Naive thymus-derived CD4-positive, alpha-beta T cell (primary cell): ENCODE results near the gene VAV3. TPM values are rescaled to one million over a fixed set of nuclear protein-coding genes. Genes with fewer than 3 reads are reported as not detected.

ENCODE experiments used
- ATAC-seq: fragments of 150-1000 bp; cut with Tn5 transposase; 2 replicates; pipeline ENCODE4 v1.10.0; 2021; ENCODE audit warnings: mild to moderate bottlenecking, moderate library complexity
- CTCF ChIA-PET: fragments of 350-600 bp; sonication (Branson Sonifier 250); formaldehyde crosslinking; loops from one replicate; lab custom pipeline; 2021; ENCODE audit warnings: antibody characterized with exemption; lab: Charles Lee
- POLR2A ChIA-PET: fragments of 350-600 bp; sonication (Branson Sonifier 250); formaldehyde crosslinking; loops from one replicate; lab custom pipeline; 2021; ENCODE audit warnings: antibody characterized with exemption, inconsistent platforms; lab: Charles Lee
- DNase-seq, 9 donors: peaks; one replicate each; pipeline versions ENCODE4 v3.0.0 to v3.0.0-alpha.2; 2020 to 2022; ENCODE audit warnings: mixed read lengths in 1 of 9
- H3K27ac ChIP-seq: one replicate; pipeline ENCODE4 v1.7.0; 2013; ENCODE audit warnings: mild to moderate bottlenecking, low read depth, low read length, moderate library complexity
- H3K27me3 ChIP-seq, 2 donors: one replicate each; pipeline ENCODE4 v1.7.0; 2013; ENCODE audit warnings: low read length in 2 of 2, mild to moderate bottlenecking in 2 of 2, moderate library complexity in 2 of 2; ENCODE audit not compliant: control insufficient read depth in 2 of 2, insufficient read depth in 2 of 2
- H3K36me3 ChIP-seq, 3 experiments: 1 replicate in 2 of 3; 2 replicates in 1 of 3; pipeline ENCODE4 v1.7.0; 2013; ENCODE audit warnings: low read length in 3 of 3, mild to moderate bottlenecking in 3 of 3, moderate library complexity in 1 of 3; ENCODE audit not compliant: insufficient read depth in 3 of 3, control insufficient read depth in 2 of 3
- H3K4me1 ChIP-seq, 2 donors: one replicate each; pipeline ENCODE4 v1.7.0; 2013; ENCODE audit warnings: low read length in 2 of 2, mild to moderate bottlenecking in 2 of 2, moderate library complexity in 1 of 2; ENCODE audit not compliant: control insufficient read depth in 2 of 2, insufficient read depth in 2 of 2
- H3K4me3 ChIP-seq: 2 replicates; pipeline ENCODE4 v1.7.0; 2013; ENCODE audit warnings: mild to moderate bottlenecking, low read length
- H3K9me3 ChIP-seq, 3 experiments: 1 replicate in 2 of 3; 2 replicates in 1 of 3; pipeline ENCODE4 v1.7.0; 2013; ENCODE audit warnings: low read length in 3 of 3; ENCODE audit not compliant: control insufficient read depth in 2 of 3
- H3K27ac Mint-ChIP-seq, 9 donors: one replicate each; pipeline ENCODE4 v1.8.0; 2020 to 2022; ENCODE audit warnings: mixed read lengths in 9 of 9, mild to moderate bottlenecking in 8 of 9, moderate library complexity in 5 of 9, inconsistent platforms in 2 of 9
- H3K27me3 Mint-ChIP-seq, 5 donors: one replicate each; pipeline ENCODE4 v1.8.0; 2021 to 2022; ENCODE audit warnings: mixed read lengths in 5 of 5, mild to moderate bottlenecking in 1 of 5
- H3K36me3 Mint-ChIP-seq, 5 donors: one replicate each; pipeline ENCODE4 v1.8.0; 2020 to 2022; ENCODE audit warnings: mixed read lengths in 5 of 5, mild to moderate bottlenecking in 3 of 5, inconsistent platforms in 1 of 5
- H3K4me1 Mint-ChIP-seq, 7 donors: one replicate each; pipeline ENCODE4 v1.8.0; 2020 to 2022; ENCODE audit warnings: mixed read lengths in 7 of 7, mild to moderate bottlenecking in 3 of 7, inconsistent platforms in 1 of 7
- H3K4me3 Mint-ChIP-seq, 10 donors: one replicate each; pipeline ENCODE4 v1.8.0; 2020 to 2022; ENCODE audit warnings: mild to moderate bottlenecking in 10 of 10, mixed read lengths in 10 of 10, moderate library complexity in 6 of 10, inconsistent platforms in 2 of 10
- H3K9me3 Mint-ChIP-seq, 11 donors: one replicate each; pipeline ENCODE4 v1.8.0; 2020 to 2022; ENCODE audit warnings: mixed read lengths in 11 of 11, mild to moderate bottlenecking in 4 of 11, inconsistent platforms in 1 of 11, moderate library complexity in 1 of 11
- intact Hi-C, 2 donors: fragments of 100-400 bp; cut with micrococcal nuclease; formaldehyde crosslinking; loops; one replicate each; pipeline ENCODE4 v1.15.1; 2023
- polyA plus RNA-seq, 2 donors: library from polyadenylated mRNA; unstranded; fragments of 300-500 nt; fragmentation: Illumina TruSeq; gene quantifications; one replicate each; pipeline ENCODE4 v1.2.3, GENCODE V29; 2021
- total RNA-seq, 6 experiments: library from RNA in 5 of 6; stranded (reverse) in 5 of 6; gene quantifications; 1 replicate in 5 of 6; 2 replicates in 1 of 6; pipeline ENCODE4 v1.2.3 and lab custom pipeline; 2021 to 2026

The VAV3 gene
- total and polyA plus RNA-seq, 7 experiments from 2014 or later, result 1.3 to 23.2 (median 2.7) TPM

DNA sequence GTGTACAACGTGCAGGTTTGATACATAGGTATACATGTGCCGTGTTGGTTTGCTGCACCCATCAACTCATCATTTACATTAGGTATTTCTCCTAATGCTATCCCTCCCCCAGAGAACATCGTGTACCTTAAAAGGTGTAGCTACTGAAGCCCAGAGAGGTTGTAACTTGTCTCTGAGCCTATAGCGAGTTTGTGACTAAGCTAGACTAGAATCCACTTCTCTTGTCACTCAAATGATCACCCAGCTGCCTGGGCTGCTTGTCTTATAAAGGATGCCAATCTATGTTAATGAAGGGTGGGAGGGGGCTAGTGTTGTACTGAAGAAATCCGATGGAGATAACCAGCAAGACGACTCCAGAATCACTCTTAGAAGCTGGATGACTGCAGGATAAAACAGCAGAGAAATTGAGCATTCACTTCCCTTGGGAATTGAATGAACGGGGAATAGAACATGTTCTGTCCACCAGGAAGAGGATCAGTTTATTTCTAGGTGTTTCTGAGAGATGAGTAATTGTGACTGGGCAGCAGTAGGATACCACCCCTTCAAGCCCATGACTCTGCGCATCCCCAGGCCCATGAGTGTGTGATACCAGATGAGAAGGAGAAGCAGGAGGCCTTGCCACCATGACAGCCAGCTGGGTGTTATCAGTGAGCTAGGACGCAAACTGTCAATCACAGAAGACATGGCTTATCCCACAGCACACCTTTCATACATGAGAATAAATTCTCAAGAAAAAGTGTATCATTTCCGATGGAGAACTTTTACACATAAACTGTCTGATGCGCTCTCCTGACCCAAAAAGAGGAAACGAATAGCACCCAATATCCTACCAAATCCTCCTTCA, 433.7 kb downstream of the VAV3 start:
- ATAC-seq (no peak), DNase-seq (no peak)
- no peak overlapping the region for H3K4me3 ChIP-seq
- no peak overlapping the region for H3K27ac ChIP-seq
- H3K9me3 ChIP-seq, result no peaks in the 10 kb centered on the region
- H3K4me1 ChIP-seq, result no peaks in the 10 kb centered on the region
- no peaks in the 10 kb centered on the region for H3K27me3 ChIP-seq
- Mint-ChIP-seq H3K4me1 (no peaks in the 10 kb centered on the region), H3K36me3 (no peaks in the 10 kb centered on the region), H3K27me3 (peaks cover 15 to 29% (median 16%) of the 10 kb centered on the region in 5 donors), H3K9me3 (no peaks in the 10 kb centered on the region), H3K27ac (no peak overlapping the region), H3K4me3 (no peak overlapping the region)
- POLR2A ChIA-PET, result no interaction called here
- no peaks in the 10 kb centered on the region for H3K36me3 ChIP-seq
- intact Hi-C loops, result no loop called here
- CTCF ChIA-PET, result no interaction called here

DNA sequence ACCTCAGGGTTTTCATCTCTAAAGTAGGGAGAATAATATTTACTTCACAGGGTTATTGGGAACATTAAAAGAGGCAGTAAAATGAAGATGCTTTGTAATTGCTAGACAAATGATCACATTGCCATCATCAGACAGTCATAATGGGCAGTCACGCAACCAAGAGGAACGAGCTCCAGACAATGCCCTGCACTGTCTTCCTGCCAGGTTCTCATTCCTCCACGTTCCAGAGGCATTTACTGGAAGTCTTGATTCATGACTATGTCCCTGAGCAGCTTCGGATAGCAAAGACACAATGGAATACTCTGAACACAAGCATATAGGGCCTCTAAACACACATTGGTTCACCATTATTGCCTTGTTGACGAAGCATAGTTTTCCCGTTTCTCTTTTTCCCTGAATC, 434.4 kb downstream of the VAV3 start:
- no peaks in the 10 kb centered on the region for H3K27me3 ChIP-seq
- ChIA-PET POLR2A (no interaction called here), CTCF (no interaction called here)
- H3K4me3 ChIP-seq, result no peak overlapping the region
- intact Hi-C loops, result no loop called here
- Mint-ChIP-seq H3K4me1 (no peaks in the 10 kb centered on the region), H3K27ac (no peak overlapping the region), H3K36me3 (no peaks in the 10 kb centered on the region), H3K4me3 (no peak overlapping the region), H3K27me3 (peaks cover 15 to 29% (median 16%) of the 10 kb centered on the region in 5 donors), H3K9me3 (no peaks in the 10 kb centered on the region)
- H3K9me3 ChIP-seq, result no peaks in the 10 kb centered on the region
- no peak for DNase-seq
- H3K27ac ChIP-seq, result no peak overlapping the region
- H3K4me1 ChIP-seq, result no peaks in the 10 kb centered on the region
- ATAC-seq, result no peak
- no peaks in the 10 kb centered on the region for H3K36me3 ChIP-seq

DNA sequence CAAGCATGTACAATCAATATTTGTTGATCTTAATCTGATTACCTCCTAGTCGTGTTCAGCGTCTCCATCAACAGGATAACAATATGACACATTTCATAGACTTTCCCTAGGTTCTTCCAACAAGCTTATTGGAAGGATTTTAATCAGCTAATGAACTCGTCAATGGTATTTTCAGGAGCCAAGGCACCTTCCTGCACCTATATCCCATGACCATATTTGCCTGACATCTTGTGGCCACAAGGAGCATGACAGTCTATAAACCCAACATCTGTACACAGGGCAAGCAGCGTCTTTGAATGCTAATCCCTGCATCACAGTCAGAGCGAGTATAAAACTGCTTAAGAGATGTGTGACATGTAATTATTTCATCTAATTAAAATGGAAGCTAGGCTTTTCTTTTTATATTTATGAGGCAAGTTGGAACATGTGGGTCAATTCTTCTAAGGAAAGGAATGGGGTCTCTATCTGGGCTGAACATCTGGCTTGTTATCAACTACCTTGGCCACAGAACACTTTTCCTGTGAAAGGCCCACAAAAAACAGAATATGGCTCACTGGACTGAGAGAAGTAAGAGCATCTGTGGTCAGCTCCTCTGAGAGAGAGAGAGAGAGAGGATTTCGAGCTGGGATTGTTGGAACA, 435.4 kb downstream of the VAV3 start:
- DNase-seq, result peak in 1 of 9 donors; percentile 3
- Histone ChIP-seq H3K36me3 (no peaks in the 10 kb centered on the region), H3K4me3 (no peak overlapping the region), H3K9me3 (no peaks in the 10 kb centered on the region), H3K27me3 (no peaks in the 10 kb centered on the region), H3K4me1 (no peaks in the 10 kb centered on the region), H3K27ac (no peak overlapping the region)
- H3K9me3 Mint-ChIP-seq, result no peaks in the 10 kb centered on the region
- peaks cover 14 to 33% (median 21%) of the 10 kb centered on the region in 5 donors for H3K27me3 Mint-ChIP-seq
- H3K4me1 Mint-ChIP-seq, result peaks cover 0 to 5% (median 0%) of the 10 kb centered on the region in 7 donors
- H3K4me3 Mint-ChIP-seq, result no peak overlapping the region
- POLR2A ChIA-PET, result no interaction called here
- intact Hi-C loops, result loop anchor here in 1 of 2 donors (1.0 kb wide), 1 partner anchor 98 kb away; no protein-coding TSS in a partner anchor
- no peak overlapping the region for H3K27ac Mint-ChIP-seq
- peak; percentile 62 for ATAC-seq
- H3K36me3 Mint-ChIP-seq, result no peaks in the 10 kb centered on the region
- CTCF ChIA-PET, result interaction anchor here (1.4 kb wide), 1 partner anchor 17 kb away, joined by 3 read pairs; no protein-coding TSS in a partner anchor

DNA sequence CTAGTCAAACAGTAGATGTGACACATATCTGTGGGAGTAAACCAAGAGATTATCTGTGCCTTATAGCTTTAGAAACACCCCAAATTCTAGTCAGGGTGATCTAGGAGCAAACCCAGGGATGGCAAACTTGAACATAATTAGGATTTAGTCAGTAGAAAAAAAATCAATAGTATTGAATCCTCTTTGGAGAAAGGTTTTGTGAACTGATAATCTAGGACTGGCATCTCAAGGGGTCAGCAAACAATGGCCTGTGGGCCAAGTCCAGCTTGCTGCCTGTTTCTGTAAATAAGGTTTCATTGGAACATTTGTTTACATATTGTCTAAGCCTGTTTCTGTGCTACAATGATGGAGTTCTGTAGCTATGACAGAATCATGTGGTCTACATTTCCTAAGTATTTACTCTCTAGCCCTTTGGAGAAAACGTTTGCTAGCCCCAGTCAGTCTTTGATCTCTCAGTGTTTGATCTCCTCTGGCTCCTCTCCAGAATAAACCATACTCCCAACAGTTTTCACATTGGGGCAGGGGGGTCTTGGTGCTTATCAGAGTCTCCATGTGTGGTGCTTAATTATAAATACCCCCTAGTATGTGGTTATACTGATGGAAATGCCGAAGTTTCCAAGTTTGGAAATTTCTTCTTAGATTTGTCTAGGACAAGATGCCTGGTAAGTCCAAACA, 438.3 kb downstream of the VAV3 start:
- H3K9me3 ChIP-seq, result no peaks in the 10 kb centered on the region
- H3K27ac ChIP-seq, result no peak overlapping the region
- intact Hi-C loops, result no loop called here
- peaks cover 0 to 5% (median 0%) of the 10 kb centered on the region in 7 donors for H3K4me1 Mint-ChIP-seq
- POLR2A ChIA-PET, result no interaction called here
- ATAC-seq, result no peak
- no peaks in the 10 kb centered on the region for H3K36me3 ChIP-seq
- H3K27me3 ChIP-seq, result no peaks in the 10 kb centered on the region
- H3K4me3 Mint-ChIP-seq, result no peak overlapping the region
- no peak overlapping the region for H3K4me3 ChIP-seq
- H3K27ac Mint-ChIP-seq, result no peak overlapping the region
- H3K4me1 ChIP-seq, result no peaks in the 10 kb centered on the region
- peaks cover 14 to 29% (median 21%) of the 10 kb centered on the region in 5 donors for H3K27me3 Mint-ChIP-seq
- H3K9me3 Mint-ChIP-seq, result no peaks in the 10 kb centered on the region
- DNase-seq, result no peak
- CTCF ChIA-PET, result no interaction called here
- H3K36me3 Mint-ChIP-seq, result no peaks in the 10 kb centered on the region

DNA sequence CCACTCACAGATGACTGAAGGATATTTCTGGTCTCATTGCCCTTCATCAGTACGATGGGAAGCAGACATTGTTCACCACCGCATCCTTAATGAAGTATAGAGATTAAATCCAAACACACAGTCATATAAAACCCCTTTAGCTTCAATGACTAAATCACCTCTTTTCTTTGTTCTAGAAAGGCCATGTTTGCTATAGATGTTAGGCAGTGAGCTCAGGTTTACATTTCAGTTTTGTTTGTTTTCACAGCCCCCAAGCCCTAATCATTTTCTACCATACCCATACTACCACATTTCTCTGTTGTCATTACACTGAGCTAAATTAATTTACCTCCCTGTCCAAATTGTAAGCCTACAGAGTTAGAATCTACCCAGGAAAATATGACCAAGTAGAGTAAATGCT, 439.0 kb downstream of the VAV3 start:
- H3K4me3 Mint-ChIP-seq, result no peak overlapping the region
- DNase-seq (no peak), ATAC-seq (no peak)
- POLR2A ChIA-PET, result no interaction called here
- Histone ChIP-seq H3K36me3 (no peaks in the 10 kb centered on the region), H3K9me3 (no peaks in the 10 kb centered on the region), H3K27me3 (no peaks in the 10 kb centered on the region), H3K4me1 (no peaks in the 10 kb centered on the region), H3K27ac (no peak overlapping the region), H3K4me3 (no peak overlapping the region)
- intact Hi-C loops, result no loop called here
- H3K27me3 Mint-ChIP-seq, result peaks cover 13 to 29% (median 21%) of the 10 kb centered on the region in 5 donors
- no peaks in the 10 kb centered on the region for H3K9me3 Mint-ChIP-seq
- CTCF ChIA-PET, result no interaction called here
- H3K4me1 Mint-ChIP-seq, result peaks cover 0 to 5% (median 0%) of the 10 kb centered on the region in 7 donors
- H3K27ac Mint-ChIP-seq, result no peak overlapping the region
- no peaks in the 10 kb centered on the region for H3K36me3 Mint-ChIP-seq

DNA sequence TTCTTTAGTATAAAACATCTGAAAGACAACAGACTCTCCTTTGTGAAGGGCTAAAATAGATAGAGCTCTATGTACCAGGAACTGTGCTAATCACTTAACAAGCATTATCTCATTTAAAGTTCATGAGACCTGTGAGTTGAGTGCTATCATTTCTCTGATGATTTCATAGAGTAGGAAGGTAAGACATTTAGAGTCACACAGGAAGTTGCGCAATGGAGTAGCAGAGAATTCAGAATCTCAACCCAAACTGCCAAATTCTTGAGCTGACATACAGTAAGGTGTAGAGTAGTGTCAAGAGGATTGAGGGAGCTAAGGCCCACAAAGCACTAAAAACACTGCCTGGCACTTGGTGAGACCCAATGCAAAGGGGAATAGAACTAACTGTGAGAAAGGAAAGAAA, 439.8 kb downstream of the VAV3 start:
- H3K4me1 Mint-ChIP-seq, result peaks cover 0 to 5% (median 0%) of the 10 kb centered on the region in 7 donors
- POLR2A ChIA-PET, result no interaction called here
- H3K4me3 ChIP-seq, result no peak overlapping the region
- no peaks in the 10 kb centered on the region for H3K36me3 Mint-ChIP-seq
- ATAC-seq (no peak), DNase-seq (no peak)
- CTCF ChIA-PET, result no interaction called here
- intact Hi-C loops, result no loop called here
- no peaks in the 10 kb centered on the region for H3K36me3 ChIP-seq
- no peak overlapping the region for H3K27ac Mint-ChIP-seq
- H3K9me3 Mint-ChIP-seq, result peaks cover 0 to 1% (median 0%) of the 10 kb centered on the region in 11 donors
- H3K4me1 ChIP-seq, result no peaks in the 10 kb centered on the region
- no peak overlapping the region for H3K27ac ChIP-seq
- H3K27me3 ChIP-seq, result no peaks in the 10 kb centered on the region
- peaks cover 10 to 25% (median 17%) of the 10 kb centered on the region in 5 donors for H3K27me3 Mint-ChIP-seq
- no peaks in the 10 kb centered on the region for H3K9me3 ChIP-seq
- no peak overlapping the region for H3K4me3 Mint-ChIP-seq
